SH-SY5Y (cell line): ENCODE data around the gene AFF3.

Experiments
- GATA2 ChIP-seq: IDR thresholded peaks from 2 replicates; pipeline ENCODE4 v1.6.1; 2011; ENCODE audit warnings: mild to moderate bottlenecking, low read depth, low read length
- GATA3 ChIP-seq: IDR thresholded peaks from 2 replicates; pipeline ENCODE4 v1.6.1; 2011; ENCODE audit warnings: low read depth, mild to moderate bottlenecking, low read length, moderate library complexity

Gene AFF3

GRCh38 chr2:100166701-100167100, 24.3 kb upstream of the AFF3 start:
- TF ChIP-seq GATA3: no peak

- TF ChIP-seq GATA2 (no peak), GATA3 (no peak)
Measured at GRCh38 chr2:100163605-100164004, 21.2 kb upstream of the AFF3 start.

DNA sequence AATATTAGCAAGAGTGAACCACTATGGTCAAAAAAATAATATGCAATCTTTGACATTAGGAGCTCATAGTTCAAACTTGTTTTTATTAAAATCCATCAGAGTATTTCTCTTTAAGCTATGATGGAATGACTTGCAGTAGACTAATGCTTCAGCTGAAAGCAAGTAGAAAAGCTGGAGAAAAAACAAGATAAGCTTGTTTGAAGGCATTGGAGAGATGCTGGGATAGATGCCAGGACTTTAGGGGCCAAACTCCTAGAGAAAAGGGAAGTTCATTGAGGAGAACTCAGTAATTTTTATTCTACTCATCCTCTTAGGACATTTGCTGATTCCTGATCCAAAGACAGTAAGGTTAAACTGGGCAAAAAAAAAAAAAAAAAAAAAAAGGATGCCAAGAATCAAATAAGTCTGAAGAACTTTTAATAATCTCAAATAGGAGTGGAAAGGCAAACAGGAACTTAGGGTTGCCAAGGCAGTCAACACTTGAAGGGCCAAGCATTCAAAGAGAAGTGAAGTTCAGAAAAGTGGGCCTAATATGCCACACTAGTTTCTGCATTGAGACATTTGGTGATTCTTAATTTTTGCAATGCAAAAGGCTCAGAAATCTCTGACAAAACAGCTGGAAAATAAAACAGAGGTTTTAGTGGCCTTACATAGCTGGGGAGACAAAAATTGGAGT, 19.7 kb upstream of the AFF3 start:
- TF ChIP-seq GATA2 (no peak), GATA3 (no peak)

DNA sequence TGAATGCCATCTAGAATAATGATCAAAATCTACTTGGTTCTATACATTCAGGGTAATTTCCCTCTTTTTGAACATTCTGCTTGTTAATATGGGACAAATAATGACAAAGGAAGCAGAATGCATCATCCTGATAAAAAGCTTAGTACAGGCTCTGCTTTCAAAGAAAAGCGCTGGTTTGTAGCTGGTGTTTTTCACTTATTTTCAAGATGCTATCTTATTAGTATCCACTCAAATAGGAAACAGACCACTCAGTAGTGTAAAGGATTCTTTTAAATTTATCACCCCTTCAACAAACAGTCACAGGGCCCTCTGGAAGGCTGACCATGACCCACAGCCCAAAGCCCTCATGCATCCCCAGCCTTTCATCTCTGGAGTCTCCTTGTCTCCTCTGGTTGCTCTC, 18.0 kb upstream of the AFF3 start:
- peak; percentile 66 for TF ChIP-seq GATA3
- peak; percentile 44 for TF ChIP-seq GATA2

DNA sequence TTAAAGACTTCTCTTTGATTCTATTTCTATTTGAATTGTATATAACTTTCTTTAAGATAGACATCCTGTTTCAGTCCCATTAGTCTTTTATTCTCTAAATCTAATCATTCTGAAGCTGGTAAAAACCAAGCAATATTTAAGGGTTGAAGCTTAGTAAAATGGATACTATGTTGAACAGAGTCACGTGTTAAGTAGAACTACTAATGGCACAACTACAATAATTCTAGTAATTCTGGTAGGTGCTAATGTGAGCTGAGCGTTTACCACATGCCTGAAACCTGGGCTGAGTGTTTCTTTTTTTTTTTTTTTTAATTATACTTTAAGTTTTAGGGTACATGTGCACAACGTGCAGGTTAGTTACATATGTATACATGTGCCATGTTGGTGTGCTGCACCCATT, 8.9 kb upstream of the AFF3 start:
- no peak for TF ChIP-seq GATA3
- no peak for TF ChIP-seq GATA2

DNA sequence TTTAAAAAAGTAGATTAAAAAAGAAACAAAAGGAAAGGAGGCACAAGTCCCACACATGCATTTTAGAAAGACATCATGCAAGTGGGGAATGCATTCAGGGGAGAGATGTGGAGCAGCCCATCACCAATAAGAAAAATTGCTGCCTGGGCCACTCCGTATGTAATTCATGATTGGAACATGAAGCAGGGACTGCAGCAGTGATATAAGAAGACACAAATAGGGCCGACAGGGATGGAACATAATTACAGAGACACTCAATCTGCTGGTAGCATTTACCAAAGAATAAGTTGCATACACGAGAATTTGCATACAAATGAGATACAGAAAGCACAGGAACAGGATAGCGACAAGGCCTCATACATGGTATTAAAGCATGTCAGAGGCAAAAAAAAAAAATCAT, 6.5 kb upstream of the AFF3 start:
- TF ChIP-seq GATA3 (no peak), GATA2 (no peak)

DNA sequence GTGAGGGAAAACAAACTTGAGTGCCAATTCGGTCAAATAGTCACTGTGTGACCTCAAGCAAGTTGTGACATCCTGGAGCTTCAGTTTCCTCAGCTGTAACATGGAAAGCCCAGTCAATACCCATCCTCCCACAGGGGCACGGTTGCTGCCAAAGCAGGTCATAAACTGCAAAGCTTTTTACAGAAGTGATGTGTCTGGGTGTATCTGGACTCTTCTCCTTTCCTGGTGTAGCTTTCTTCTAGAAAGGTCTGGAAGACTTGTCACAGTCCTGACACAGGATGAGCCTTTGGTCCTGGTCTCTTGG, 4.2 kb upstream of the AFF3 start:
- TF ChIP-seq GATA2 (no peak), GATA3 (no peak)

DNA sequence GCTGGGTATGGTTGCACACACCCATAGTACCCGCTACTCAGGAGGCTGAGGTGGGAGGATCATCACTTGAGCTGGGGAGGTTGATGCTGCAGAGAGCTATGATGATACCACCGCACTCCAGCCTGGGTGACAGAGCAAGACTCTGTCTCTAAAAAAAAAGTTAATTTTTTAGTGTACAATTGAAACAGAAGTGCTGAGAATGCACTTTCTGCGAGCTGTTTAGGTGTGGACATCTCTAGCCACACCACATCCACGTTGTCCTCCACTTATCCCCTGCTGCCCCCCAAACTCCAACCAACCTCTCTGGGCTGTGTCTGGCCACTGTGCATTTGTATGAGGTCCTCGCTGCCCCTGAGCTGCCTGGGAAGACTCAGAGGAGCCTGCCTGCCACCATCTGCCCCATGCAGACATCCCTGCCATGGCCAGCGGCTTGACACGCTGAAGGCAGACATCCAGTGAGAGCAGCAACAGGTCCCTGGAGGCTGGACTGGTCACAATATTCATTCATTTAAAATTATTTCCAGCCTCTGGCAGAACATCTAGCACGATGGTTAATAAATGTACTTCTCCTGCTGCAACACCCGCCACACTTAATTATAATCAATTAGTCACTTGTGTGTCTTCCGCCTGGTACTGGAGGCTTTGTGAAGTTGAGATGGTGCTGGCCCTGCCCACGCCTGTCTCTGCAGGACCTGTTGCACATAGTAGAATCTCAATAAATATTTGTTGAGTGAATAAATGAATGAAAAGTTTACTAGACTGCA, 3.7 kb upstream of the AFF3 start:
- TF ChIP-seq GATA3 (no peak), GATA2 (no peak)

DNA sequence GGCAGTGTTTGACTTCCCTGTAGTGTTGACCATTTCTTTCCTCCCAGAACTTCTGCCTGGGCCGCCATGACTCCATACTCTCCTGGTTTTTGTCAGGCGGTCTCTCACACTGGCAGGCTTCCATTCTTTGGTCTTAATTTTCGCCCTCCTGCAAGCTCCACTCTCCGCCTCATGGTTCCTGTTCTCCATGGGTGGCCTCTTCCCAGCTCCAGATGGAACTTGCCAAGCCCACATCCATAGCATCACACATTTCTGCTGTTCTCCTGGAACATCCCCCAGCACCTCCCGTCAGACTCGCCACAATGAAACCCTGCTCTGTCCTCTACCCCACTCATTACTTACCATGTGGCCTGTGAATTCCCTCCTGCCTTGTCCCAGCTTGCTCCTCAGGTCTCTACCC, 896 bp upstream of the AFF3 start:
- TF ChIP-seq GATA2: no peak
- no peak for TF ChIP-seq GATA3

DNA sequence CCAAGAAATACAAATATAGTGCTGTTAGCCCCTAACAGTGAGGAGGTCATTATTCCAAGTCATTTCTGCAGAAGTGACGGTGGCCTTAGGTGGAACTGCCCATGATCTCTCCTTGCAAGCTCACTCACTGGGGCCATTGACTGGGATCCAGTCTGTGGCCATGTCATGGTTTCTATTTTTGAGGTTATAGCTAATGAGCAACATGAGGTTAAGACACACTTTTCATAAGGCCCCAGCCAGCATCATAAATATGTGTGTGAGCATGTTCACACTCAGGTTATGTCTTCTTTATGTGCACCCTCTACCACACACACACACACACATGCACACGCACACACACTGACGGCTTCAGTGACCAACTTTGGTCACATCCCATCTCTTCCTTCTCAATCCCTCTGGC, 484 bp downstream of the AFF3 start:
- no peak for TF ChIP-seq GATA2

DNA sequence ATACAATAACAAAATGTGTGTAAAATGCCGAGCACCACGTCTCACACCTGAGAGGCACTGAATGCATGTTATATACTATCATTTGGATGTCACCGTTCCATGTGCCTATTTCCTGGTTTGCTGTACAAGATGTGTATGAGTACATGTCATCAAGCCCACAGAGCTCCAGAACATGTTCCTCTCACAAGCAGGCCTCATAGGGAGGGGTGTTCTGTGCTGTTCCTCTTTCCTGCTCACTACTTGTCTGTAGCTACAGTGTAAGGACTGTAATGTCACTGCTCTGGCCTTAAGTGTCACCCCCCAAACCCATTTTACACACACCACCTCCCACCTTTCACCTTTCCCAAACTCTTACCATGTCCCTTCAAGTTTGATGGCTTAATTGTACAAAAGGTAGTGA, 1.8 kb downstream of the AFF3 start:
- no peak for TF ChIP-seq GATA2
- no peak for TF ChIP-seq GATA3

- TF ChIP-seq GATA2: peak; percentile 93
- TF ChIP-seq GATA3: peak; percentile 80
Measured at GRCh38 chr2:100137866-100138570, 4.4 kb downstream of the AFF3 start.

DNA sequence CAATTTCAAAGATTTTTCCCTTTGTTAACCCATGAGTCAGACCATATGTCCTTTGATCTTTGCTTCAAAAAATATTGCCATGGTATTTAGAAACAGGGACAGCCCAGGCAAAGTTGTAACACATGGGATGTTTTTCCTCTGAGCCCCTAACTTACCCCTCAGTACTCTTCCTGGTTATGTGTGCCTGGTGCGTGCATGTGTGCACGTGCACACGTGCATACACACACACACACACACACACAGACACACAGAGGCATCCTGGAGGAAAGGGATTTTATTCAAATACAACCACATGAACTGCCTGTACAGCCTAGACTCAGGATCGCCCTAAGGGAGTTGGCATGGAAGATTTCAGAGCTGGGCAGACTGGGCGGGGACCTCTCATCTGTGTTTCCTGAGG, 5.1 kb downstream of the AFF3 start:
- no peak for TF ChIP-seq GATA2
- no peak for TF ChIP-seq GATA3

GRCh38 chr2:100136310-100136709, 6.1 kb downstream of the AFF3 start:
- TF ChIP-seq GATA3: no peak
- TF ChIP-seq GATA2: no peak

- TF ChIP-seq GATA3 (no peak), GATA2 (no peak)
Measured at GRCh38 chr2:100135415-100135814, 7.0 kb downstream of the AFF3 start.
